ENCODE results near the gene CRACR2A. TPM values are rescaled to one million over a fixed set of nuclear protein-coding genes. Genes with fewer than 3 reads are reported as not detected.

The CRACR2A gene
- total RNA-seq, 4 donors from 2014 or later, result 1.1 to 3.3 (median 2.8) TPM

GRCh38 chr12:3755898-3756297, 3.0 kb upstream of the CRACR2A start:
- 100% methylated on average over 2 of the region's 3 CpGs for WGBS
- H3K27ac ChIP-seq (replicated peaks in 1 of 4), result no peak overlapping the region
- H3K27me3 ChIP-seq, result peaks cover 0 to 29% (median 3%) of the 10 kb centered on the region in 4 donors
- H3K9me3 ChIP-seq, result no peaks in the 10 kb centered on the region
- TF ChIP-seq CTCF (IDR thresholded peaks at IDR 0.05) (no peak), POLR2AphosphoS5 (IDR thresholded peaks at IDR 0.05) (no peak), EP300 (IDR thresholded peaks at IDR 0.05) (no peak), POLR2A (IDR thresholded peaks at IDR 0.05; ENCODE audit: low read depth) (no peak)
- H3K4me3 ChIP-seq, result no peak overlapping the region
- peaks cover 20 to 25% (median 22%) of the 10 kb centered on the region in 4 donors for H3K4me1 ChIP-seq
- peak; percentile 50 for DNase-seq (ENCODE audit: extremely low spot score)
- H3K36me3 ChIP-seq, result no peaks in the 10 kb centered on the region
- intact Hi-C loops (cut with DNase I), result no loop called here

GRCh38 chr12:3753544-3754284, 805 bp upstream of the CRACR2A start:
- peak overlapping the region; percentile 61 to 84 (median 78) for H3K27ac ChIP-seq (replicated peaks in 1 of 4)
- H3K36me3 ChIP-seq, result no peaks in the 10 kb centered on the region
- peak; percentile 92 for DNase-seq (ENCODE audit: extremely low spot score)
- no peaks in the 10 kb centered on the region for H3K9me3 ChIP-seq
- H3K4me1 ChIP-seq, result peaks cover 20 to 25% (median 22%) of the 10 kb centered on the region in 4 donors
- peak overlapping the region; percentile 55 to 60 (median 56) for H3K4me3 ChIP-seq
- WGBS, result 56% methylated on average over 9 of the region's 9 CpGs
- TF ChIP-seq POLR2AphosphoS5 (IDR thresholded peaks at IDR 0.05) (no peak), CTCF (IDR thresholded peaks at IDR 0.05) (no peak), EP300 (IDR thresholded peaks at IDR 0.05) (no peak), POLR2A (IDR thresholded peaks at IDR 0.05; ENCODE audit: low read depth) (no peak)
- intact Hi-C loops (cut with DNase I), result no loop called here
- H3K27me3 ChIP-seq, result peaks cover 0 to 29% (median 3%) of the 10 kb centered on the region in 4 donors

GRCh38 chr12:3752096-3752709, 706 bp downstream of the CRACR2A start:
- Histone ChIP-seq H3K27me3 (peaks cover 0 to 29% (median 3%) of the 10 kb centered on the region in 4 donors), H3K4me3 (peak overlapping the region; percentile 55 to 60 (median 56)), H3K4me1 (peaks cover 20 to 25% (median 22%) of the 10 kb centered on the region in 4 donors), H3K9me3 (no peaks in the 10 kb centered on the region), H3K36me3 (no peaks in the 10 kb centered on the region), H3K27ac (replicated peaks in 1 of 4) (peak overlapping the region; percentile 61 to 84 (median 78))
- peak in 1 of 2 donors; percentile 10 for TF ChIP-seq POLR2AphosphoS5 (IDR thresholded peaks at IDR 0.05)
- TF ChIP-seq EP300 (IDR thresholded peaks at IDR 0.05), result no peak
- WGBS, result 48% methylated on average over 14 of the region's 18 CpGs
- intact Hi-C loops (cut with DNase I), result no loop called here
- DNase-seq (ENCODE audit: extremely low spot score), result peak; percentile 92

GRCh38 chr12:3751151-3752095, 1.5 kb downstream of the CRACR2A start:
- Histone ChIP-seq H3K27ac (replicated peaks in 1 of 4) (no peak overlapping the region), H3K9me3 (peaks cover 0 to 2% (median 0%) of the 10 kb centered on the region in 4 donors), H3K27me3 (peaks cover 0 to 29% (median 3%) of the 10 kb centered on the region in 4 donors), H3K4me1 (peaks cover 20 to 25% (median 22%) of the 10 kb centered on the region in 4 donors), H3K4me3 (peak overlapping the region in 2 of 4 donors; percentile 57 to 60), H3K36me3 (no peaks in the 10 kb centered on the region)
- 94% methylated on average over 15 of the region's 15 CpGs for WGBS
- TF ChIP-seq CTCF (IDR thresholded peaks at IDR 0.05) (no peak), POLR2A (IDR thresholded peaks at IDR 0.05; ENCODE audit: low read depth) (no peak), POLR2AphosphoS5 (IDR thresholded peaks at IDR 0.05) (no peak), EP300 (IDR thresholded peaks at IDR 0.05) (no peak)
- intact Hi-C loops (cut with DNase I), result no loop called here
- DNase-seq (ENCODE audit: extremely low spot score), result peak; percentile 53
